ENCODE results near the gene INO80.

Gene INO80

DNA sequence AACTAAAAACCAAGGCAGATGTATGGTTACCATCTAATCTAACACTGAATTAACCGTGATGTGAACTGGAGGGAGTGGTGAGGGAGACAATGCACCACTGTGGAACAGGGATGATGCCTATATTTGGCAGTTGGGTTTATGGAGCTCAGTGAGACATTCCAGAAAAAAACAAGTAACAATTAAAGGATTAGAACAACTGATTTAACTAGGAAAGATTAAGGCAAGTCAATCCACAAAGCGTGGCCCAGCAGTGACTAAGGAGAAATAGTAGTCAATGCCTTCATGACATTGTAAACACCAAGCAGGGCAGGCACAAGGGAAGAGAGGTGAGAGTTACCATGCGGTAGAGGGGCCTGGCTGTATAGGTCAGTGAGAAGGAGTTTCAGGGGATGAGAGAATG, 124.7 kb downstream of the INO80 start:
- no peak overlapping the region for H3K4me3 Mint-ChIP-seq
- H3K4me1 Mint-ChIP-seq: no peaks in the 10 kb centered on the region
- DNase-seq (ENCODE audit: low spot score in 2 of 2) (no peak), ATAC-seq (ENCODE audit: low read depth) (no peak)
- H3K36me3 Mint-ChIP-seq: peaks cover 51% of the 10 kb centered on the region
- H3K9me3 Mint-ChIP-seq: no peaks in the 10 kb centered on the region
- no peak overlapping the region for H3K27ac Mint-ChIP-seq
- no peaks in the 10 kb centered on the region for H3K27me3 Mint-ChIP-seq

DNA sequence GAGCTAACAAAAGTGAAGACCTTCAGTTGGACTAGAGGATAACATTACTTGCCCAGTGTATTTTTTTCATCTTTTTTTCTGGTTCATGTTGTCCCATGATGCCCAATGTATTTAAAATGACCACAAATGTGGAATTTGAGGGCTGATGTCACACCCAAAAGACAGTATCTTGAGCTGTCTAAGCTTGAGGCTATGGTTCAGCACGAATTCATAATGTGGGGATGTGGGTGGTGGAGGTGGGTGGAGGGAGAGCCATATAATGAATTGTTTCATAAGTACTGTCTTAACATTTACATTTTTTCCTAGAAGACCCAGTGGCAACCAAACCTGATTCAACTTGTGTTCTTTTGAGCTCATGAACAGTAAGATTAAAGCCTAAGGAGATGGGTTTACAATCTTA, 125.3 kb downstream of the INO80 start:
- H3K4me1 Mint-ChIP-seq: no peaks in the 10 kb centered on the region
- H3K4me3 Mint-ChIP-seq: no peak overlapping the region
- no peaks in the 10 kb centered on the region for H3K9me3 Mint-ChIP-seq
- DNase-seq (ENCODE audit: low spot score in 2 of 2) (no peak), ATAC-seq (ENCODE audit: low read depth) (no peak)
- H3K27ac Mint-ChIP-seq: no peak overlapping the region
- H3K27me3 Mint-ChIP-seq: no peaks in the 10 kb centered on the region
- H3K36me3 Mint-ChIP-seq: peaks cover 51% of the 10 kb centered on the region

DNA sequence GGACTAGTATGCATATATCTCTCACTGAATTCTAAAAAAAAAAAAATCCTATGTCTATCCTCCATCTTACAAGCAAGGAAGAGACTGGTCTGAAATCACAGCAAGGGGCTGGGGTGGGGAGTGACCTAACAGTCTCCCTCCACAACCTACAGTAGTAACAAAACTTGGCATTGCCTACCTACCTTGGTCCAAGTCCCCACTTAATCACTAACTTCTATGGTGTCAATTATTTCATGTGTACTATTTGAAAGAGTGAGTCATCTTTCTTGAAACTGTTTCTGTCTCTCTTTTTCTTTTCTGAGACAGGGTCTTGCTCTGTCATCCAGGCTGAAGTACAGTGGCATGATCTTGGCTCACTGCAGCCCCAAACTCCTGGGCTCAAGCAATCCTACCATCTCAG, 126.0 kb downstream of the INO80 start:
- no peak for DNase-seq (ENCODE audit: low spot score in 2 of 2)
- Mint-ChIP-seq H3K27ac (peak overlapping the region; percentile 43), H3K4me1 (no peaks in the 10 kb centered on the region), H3K27me3 (no peaks in the 10 kb centered on the region), H3K4me3 (no peak overlapping the region), H3K9me3 (no peaks in the 10 kb centered on the region), H3K36me3 (peaks cover 48% of the 10 kb centered on the region)
- ATAC-seq (ENCODE audit: low read depth): no peak

DNA sequence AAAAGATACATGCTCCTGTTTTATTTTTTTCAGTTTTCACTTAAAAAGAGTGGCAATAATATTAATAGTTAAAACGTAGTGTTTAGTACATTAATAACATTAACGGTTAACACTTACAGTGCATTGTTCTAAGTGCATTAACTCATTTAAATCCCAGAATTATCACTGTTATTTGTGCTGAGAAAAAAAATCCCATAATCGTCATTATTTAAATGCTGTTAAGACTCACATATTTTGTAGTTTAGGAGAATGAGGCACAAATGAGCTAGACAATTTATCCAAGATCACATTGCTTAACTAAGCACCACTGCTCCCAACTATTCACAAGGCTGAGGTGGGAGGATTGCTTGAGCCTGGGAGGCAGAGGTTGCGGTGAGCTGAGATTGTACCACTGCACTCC, 127.9 kb downstream of the INO80 start:
- Mint-ChIP-seq H3K4me3 (no peak overlapping the region), H3K9me3 (no peaks in the 10 kb centered on the region), H3K27me3 (no peaks in the 10 kb centered on the region), H3K4me1 (no peaks in the 10 kb centered on the region), H3K36me3 (peaks cover 48% of the 10 kb centered on the region), H3K27ac (no peak overlapping the region)
- DNase-seq (ENCODE audit: low spot score in 2 of 2) (no peak), ATAC-seq (ENCODE audit: low read depth) (no peak)

DNA sequence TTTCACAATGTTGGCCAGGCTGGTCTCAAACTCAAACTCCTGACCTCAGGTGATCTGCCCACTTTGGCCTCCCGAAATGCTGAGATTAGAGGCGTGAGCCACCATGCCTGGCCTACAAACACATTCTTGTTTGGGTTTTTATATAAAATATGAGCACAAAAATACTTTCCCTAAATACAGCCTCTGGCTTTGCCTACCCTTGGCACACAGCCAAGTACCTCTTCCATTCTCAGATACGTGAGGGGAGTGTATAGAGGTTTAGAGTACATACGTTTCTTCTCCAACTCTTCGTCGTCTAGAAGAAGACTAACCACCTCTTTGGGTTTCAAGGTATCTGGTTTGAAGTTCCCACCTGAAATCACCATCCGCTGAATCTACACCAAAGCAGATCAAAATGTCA, 129.3 kb downstream of the INO80 start:
- ATAC-seq (ENCODE audit: low read depth) (no peak), DNase-seq (ENCODE audit: low spot score in 2 of 2) (no peak)
- H3K36me3 Mint-ChIP-seq: peaks cover 52% of the 10 kb centered on the region
- no peak overlapping the region for H3K4me3 Mint-ChIP-seq
- H3K9me3 Mint-ChIP-seq: no peaks in the 10 kb centered on the region
- H3K27me3 Mint-ChIP-seq: no peaks in the 10 kb centered on the region
- no peaks in the 10 kb centered on the region for H3K4me1 Mint-ChIP-seq
- no peak overlapping the region for H3K27ac Mint-ChIP-seq

DNA sequence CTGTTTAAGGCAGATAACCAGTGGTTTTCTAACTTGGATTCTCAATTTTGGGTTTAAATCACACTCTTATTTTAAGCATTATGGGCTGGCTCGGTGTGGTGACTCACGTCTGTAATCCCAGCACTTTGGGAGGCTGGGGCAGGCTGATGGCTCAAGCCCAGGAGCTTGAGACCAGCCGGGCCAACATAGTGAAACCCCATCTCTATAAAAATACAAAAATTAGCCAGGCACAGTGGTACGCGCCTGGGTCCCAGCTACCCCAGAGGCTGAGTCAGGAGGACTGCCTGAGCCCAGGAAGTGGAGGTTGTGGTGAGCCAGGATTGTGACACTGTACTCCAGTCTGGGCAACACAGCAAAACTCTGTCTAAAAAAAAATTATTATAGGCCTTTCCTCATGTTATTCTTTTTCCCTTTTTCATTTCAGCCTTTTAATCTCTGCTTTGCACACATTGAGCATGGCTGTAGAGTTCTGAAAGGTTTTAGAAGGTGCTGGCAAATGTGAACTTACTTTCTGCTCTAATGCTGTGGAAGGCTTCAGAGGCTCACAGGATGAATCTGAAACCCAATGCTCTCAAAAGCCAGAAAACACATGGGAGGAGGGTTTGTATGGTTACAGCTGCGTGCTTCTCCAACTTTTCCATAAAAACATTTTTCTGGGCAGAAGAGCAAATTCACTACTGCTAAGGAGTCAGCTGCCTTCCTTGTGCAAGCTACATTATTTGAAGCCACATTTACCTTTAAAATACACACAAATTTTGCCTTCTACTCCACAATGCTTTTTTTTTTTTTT, 130.3 kb downstream of the INO80 start:
- Mint-ChIP-seq H3K4me3 (no peak overlapping the region), H3K27me3 (no peaks in the 10 kb centered on the region), H3K36me3 (peaks cover 54% of the 10 kb centered on the region), H3K27ac (no peak overlapping the region), H3K9me3 (no peaks in the 10 kb centered on the region), H3K4me1 (no peaks in the 10 kb centered on the region)
- ATAC-seq (ENCODE audit: low read depth) (no peak), DNase-seq (ENCODE audit: low spot score in 2 of 2) (no peak)

DNA sequence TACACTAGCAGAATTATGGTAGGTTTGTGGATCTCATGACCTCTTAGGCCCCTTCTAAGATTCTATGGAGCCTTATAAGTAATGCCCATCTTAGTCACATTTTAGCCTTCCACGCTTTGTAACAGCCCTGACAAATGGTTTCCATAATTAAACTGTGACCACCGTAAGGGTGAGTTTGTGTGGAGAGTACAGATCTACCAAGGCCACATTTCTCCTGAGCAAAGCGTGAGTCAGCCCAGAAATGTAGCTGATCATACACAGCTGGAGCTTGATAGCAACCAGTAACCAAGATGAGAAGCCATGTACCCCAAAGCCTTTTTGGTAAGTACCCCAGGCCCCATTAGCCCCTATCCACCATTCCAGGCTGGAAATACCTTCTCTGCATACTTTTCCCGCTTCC, 131.1 kb downstream of the INO80 start:
- Mint-ChIP-seq H3K9me3 (no peaks in the 10 kb centered on the region), H3K36me3 (peaks cover 52% of the 10 kb centered on the region)
- no peak for ATAC-seq (ENCODE audit: low read depth)

DNA sequence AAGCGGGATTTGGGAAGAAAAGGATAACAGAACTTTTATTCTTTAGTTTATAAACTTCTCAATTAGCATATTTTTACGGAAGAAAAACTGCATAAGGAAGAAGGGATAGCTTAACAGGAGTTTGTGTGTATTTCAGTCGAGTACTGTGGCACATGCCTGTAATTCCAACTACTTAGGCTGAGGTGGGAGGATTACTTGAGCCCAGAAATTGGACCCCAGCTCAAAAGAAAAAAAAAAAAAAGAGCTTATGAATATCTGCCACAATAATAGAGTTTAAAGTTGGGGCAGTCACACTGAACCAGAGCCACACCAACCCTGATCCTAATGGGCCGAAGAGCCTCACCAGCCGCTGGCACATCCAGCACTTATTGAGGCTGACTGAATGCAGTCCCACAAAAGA, 131.7 kb downstream of the INO80 start:
- ATAC-seq (ENCODE audit: low read depth): no peak
- Mint-ChIP-seq H3K36me3 (peaks cover 51% of the 10 kb centered on the region), H3K27ac (no peak overlapping the region), H3K4me1 (no peaks in the 10 kb centered on the region), H3K27me3 (no peaks in the 10 kb centered on the region), H3K9me3 (no peaks in the 10 kb centered on the region), H3K4me3 (no peak overlapping the region)
- DNase-seq (ENCODE audit: low spot score in 2 of 2): no peak

More for the DNA sequence above, 131.1 kb downstream of the INO80 start:
- Mint-ChIP-seq H3K4me1 (no peaks in the 10 kb centered on the region), H3K27ac (no peak overlapping the region), H3K4me3 (no peak overlapping the region), H3K27me3 (no peaks in the 10 kb centered on the region)
- no peak for DNase-seq (ENCODE audit: low spot score in 2 of 2)

DNA sequence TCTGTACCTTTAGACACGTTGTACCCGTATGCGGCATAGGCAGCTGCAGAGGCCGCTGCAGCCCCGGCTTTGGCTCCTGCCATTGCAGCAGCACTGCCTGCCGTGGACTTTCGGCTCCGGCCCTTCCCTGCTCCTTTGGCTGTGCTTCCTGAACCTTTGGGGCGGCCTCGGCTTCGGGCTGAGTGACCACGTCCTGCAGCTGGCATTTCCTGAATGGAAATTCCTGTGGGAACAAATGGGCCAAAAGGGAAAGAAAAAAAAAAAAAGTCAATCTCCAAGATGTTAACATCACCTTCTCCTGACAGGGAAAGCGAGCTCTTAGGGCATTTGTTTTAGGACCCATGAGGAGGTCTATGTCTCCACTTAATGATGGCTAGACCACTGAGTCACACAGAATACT, 133.2 kb downstream of the INO80 start:
- Mint-ChIP-seq H3K4me1 (no peaks in the 10 kb centered on the region), H3K9me3 (no peaks in the 10 kb centered on the region), H3K36me3 (peaks cover 53% of the 10 kb centered on the region), H3K27me3 (no peaks in the 10 kb centered on the region), H3K4me3 (no peak overlapping the region), H3K27ac (no peak overlapping the region)
- ATAC-seq (ENCODE audit: low read depth) (no peak), DNase-seq (ENCODE audit: low spot score in 2 of 2) (no peak)

DNA sequence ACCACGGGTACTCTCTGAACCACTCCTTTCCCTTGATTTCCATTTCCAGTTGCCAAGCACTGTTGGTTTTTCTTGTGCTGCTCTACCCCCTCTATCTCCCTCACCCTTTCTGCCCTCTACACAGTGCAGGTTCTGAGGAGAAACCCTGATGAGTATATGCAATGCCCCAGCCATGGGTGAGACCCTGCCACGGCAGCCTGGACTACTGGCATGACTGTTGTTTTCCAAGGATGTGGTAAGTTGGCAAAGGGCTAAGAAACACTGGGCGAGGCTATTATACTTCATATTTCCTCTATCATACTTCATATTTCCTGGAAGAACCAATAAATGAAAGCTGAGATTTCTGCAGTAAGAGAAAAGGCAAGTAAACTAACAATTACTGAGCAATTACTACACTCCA, 134.9 kb downstream of the INO80 start:
- H3K9me3 Mint-ChIP-seq: no peaks in the 10 kb centered on the region
- peaks cover 43% of the 10 kb centered on the region for H3K36me3 Mint-ChIP-seq

DNA sequence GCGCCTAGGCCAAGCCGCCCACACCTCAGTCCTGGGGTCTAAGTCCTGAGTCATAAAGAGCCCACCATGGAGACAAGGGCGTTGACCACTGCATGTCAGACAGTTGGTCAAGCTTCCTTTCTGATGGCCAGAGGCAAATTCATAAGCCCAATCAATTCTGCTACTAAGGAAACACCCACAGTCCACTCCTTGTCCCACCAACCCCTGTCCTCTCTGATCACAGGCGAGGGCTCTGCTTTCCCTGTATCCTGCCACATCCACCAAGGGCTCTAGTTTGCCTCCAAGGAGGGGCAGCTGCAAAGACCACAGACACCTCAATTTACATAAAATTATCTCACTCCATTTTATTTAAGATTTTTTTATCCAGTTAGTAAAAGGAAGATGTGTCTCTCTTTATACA, 137.5 kb downstream of the INO80 start:
- H3K4me1 Mint-ChIP-seq: no peaks in the 10 kb centered on the region
- no peak for ATAC-seq (ENCODE audit: low read depth)
- H3K27me3 Mint-ChIP-seq: no peaks in the 10 kb centered on the region
- H3K36me3 Mint-ChIP-seq: peaks cover 31% of the 10 kb centered on the region
- H3K27ac Mint-ChIP-seq: no peak overlapping the region
- DNase-seq (ENCODE audit: low spot score in 2 of 2): no peak
- H3K4me3 Mint-ChIP-seq: no peak overlapping the region
- no peaks in the 10 kb centered on the region for H3K9me3 Mint-ChIP-seq

More for the DNA sequence above, 134.9 kb downstream of the INO80 start:
- Mint-ChIP-seq H3K4me3 (no peak overlapping the region), H3K4me1 (no peaks in the 10 kb centered on the region), H3K27me3 (no peaks in the 10 kb centered on the region), H3K27ac (no peak overlapping the region)
- no peak for DNase-seq (ENCODE audit: low spot score in 2 of 2)
- no peak for ATAC-seq (ENCODE audit: low read depth)

DNA sequence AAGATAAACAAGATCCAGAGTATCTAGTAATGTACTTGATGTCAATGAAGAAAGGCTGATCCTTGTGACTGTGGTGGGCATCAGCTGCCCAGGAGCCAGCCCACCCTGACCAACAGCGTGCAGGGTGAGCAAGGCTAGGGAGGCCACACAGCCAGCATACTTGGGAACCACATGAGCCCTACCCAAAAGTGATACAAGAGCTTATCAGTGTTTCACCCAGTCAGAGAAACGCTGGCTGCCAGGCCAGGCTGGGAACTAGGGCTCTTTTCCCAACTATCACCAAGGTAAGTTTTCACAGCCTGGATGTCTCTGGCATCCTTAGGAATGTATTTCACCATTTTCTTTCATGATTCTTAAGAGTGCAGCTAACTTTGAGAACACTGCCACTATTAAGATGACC, 137.9 kb downstream of the INO80 start:
- Mint-ChIP-seq H3K36me3 (peaks cover 30% of the 10 kb centered on the region), H3K4me1 (no peaks in the 10 kb centered on the region), H3K27me3 (no peaks in the 10 kb centered on the region), H3K27ac (no peak overlapping the region), H3K4me3 (no peak overlapping the region), H3K9me3 (no peaks in the 10 kb centered on the region)
- no peak for DNase-seq (ENCODE audit: low spot score in 2 of 2)
- ATAC-seq (ENCODE audit: low read depth): no peak

DNA sequence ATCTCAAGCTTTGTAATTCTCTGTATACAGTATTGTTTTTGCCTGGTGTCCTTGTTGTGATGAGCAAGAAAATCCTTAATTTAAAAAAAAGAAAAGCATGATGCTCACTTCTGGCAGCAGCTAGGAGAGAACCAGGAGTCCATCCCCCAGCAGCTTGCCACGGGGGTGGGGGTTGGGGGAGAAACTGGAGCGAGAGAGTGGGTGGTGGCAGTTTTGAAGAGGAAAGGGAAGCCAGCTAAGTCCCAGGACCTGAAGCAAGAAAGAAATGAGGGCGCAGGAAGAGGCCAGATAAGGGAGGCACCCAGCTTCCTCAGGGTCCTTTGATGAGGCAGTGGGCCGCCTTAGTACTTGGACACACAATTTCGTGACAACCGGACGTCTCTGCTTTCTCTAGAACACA, 139.3 kb downstream of the INO80 start:
- no peak overlapping the region for H3K4me3 Mint-ChIP-seq
- peak overlapping the region; percentile 40 for H3K27ac Mint-ChIP-seq
- DNase-seq (ENCODE audit: low spot score in 2 of 2) (no peak), ATAC-seq (ENCODE audit: low read depth) (no peak)
- peaks cover 24% of the 10 kb centered on the region for H3K36me3 Mint-ChIP-seq
- no peaks in the 10 kb centered on the region for H3K27me3 Mint-ChIP-seq
- H3K9me3 Mint-ChIP-seq: no peaks in the 10 kb centered on the region
- no peaks in the 10 kb centered on the region for H3K4me1 Mint-ChIP-seq

DNA sequence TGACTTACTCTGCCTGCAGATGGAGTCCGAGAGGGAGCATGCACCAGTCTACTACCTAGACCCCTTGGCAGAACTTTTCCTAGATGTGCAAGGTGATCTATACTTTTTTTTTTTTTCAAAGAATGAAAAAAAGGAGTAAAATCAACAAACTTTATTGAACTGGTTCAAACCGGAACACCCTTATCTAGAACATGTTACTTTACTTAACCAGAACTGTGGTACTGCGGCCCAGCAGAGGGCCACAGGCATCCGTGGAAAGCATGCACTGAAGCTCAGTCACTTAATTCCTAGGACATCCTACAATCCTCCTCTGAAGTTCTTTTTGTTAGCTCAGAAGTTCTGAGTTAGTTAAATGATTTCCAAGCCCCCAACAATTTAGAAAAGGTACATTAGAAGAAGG, 141.2 kb downstream of the INO80 start:
- H3K36me3 Mint-ChIP-seq: peaks cover 11% of the 10 kb centered on the region
- ATAC-seq (ENCODE audit: low read depth): no peak
- no peak for DNase-seq (ENCODE audit: low spot score in 2 of 2)
- no peaks in the 10 kb centered on the region for H3K27me3 Mint-ChIP-seq
- no peak overlapping the region for H3K4me3 Mint-ChIP-seq
- H3K4me1 Mint-ChIP-seq: no peaks in the 10 kb centered on the region
- no peak overlapping the region for H3K27ac Mint-ChIP-seq
- no peaks in the 10 kb centered on the region for H3K9me3 Mint-ChIP-seq

DNA sequence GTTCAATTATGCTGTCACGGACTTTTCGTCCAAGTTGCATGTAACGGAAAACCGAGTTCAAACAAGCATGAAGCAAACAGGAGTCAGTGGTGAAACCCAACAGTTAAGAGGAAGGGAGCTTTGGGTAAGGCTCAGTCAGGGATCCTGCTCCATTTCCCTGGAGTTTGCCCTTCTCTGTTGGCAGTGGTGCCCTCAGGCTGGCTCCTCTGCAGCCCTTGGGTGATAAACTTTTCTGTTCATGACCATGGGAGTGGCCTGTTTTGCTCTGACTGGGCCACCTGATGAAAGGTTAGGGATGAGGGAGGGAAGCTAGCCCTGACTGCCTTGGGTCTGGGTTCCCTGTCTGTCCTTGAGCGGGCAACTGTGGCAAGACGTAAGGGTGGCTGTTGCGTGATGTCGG, 146.7 kb downstream of the INO80 start:
- Mint-ChIP-seq H3K9me3 (no peaks in the 10 kb centered on the region), H3K36me3 (no peaks in the 10 kb centered on the region), H3K27ac (no peak overlapping the region), H3K4me3 (no peak overlapping the region), H3K27me3 (peaks cover 7% of the 10 kb centered on the region), H3K4me1 (no peaks in the 10 kb centered on the region)
- ATAC-seq (ENCODE audit: low read depth) (no peak), DNase-seq (ENCODE audit: low spot score in 2 of 2) (no peak)
